ENCODE results near the gene POGK. TPM values are rescaled to one million over a fixed set of nuclear protein-coding genes. Genes with fewer than 3 reads are reported as not detected.
"Not testable (repeated sequence)": the region's sequence is repeated elsewhere in the genome, so short reads cannot be mapped to it uniquely, and the experiment has no call there.

The POGK gene
- total RNA-seq, 2 experiments from 2014 or later, result 66.9 to 68.1 TPM

GRCh38 chr1:166848193-166848592, 8.9 kb downstream of the POGK start:
- POLR2A ChIA-PET, result interaction anchor here (1.2 to 1.9 kb wide), 2 partner anchors 9 to 10 kb away, joined by 3 to 6 read pairs; partner anchors contain the start of gene POGK
- CTCF ChIA-PET, result no interaction called here

- ChIA-PET POLR2A (interaction anchor here (1.9 kb wide), 1 partner anchor 11 kb away, joined by 6 read pairs; no protein-coding TSS in a partner anchor), CTCF (no interaction called here)
These were observed 9.9 kb downstream of the POGK start for GRCh38 chr1:166849135-166849534.

- ChIA-PET CTCF (no interaction called here), POLR2A (no interaction called here)
These were observed 13.6 kb downstream of the POGK start for GRCh38 chr1:166852918-166853317.

GRCh38 chr1:166855558-166855957, 16.3 kb downstream of the POGK start:
- POLR2A ChIA-PET, result interaction anchor here (0.7 kb wide), 1 partner anchor 49 kb away, joined by 3 read pairs; no protein-coding TSS in a partner anchor
- CTCF ChIA-PET, result no interaction called here

GRCh38 chr1:166857995-166858394, 18.7 kb downstream of the POGK start:
- CTCF ChIA-PET, result interaction anchor here (1.5 to 2.2 kb wide), 2 partner anchors 11 to 18 kb away, joined by 5 to 8 read pairs; partner anchors contain the start of gene TADA1
- POLR2A ChIA-PET, result interaction anchor here (0.7 kb wide), 2 partner anchors 12 to 19 kb away, joined by 3 read pairs; partner anchors contain the start of gene POGK

GRCh38 chr1:166858726-166859419, 19.6 kb downstream of the POGK start:
- CTCF ChIA-PET, result interaction anchor here (1.5 to 2.2 kb wide), 3 partner anchors 10 to 17 kb away, joined by 5 to 8 read pairs (median 5); partner anchors contain the start of gene TADA1
- POLR2A ChIA-PET, result interaction anchor here (0.7 kb wide), 1 partner anchor 20 kb away, joined by 3 read pairs; the partner anchor contains the start of gene POGK

- CTCF ChIA-PET, result interaction anchor here (1.5 to 1.7 kb wide), 2 partner anchors 9 to 12 kb away, joined by 5 read pairs; no protein-coding TSS in a partner anchor
- POLR2A ChIA-PET, result no interaction called here
These were observed 20.3 kb downstream of the POGK start for GRCh38 chr1:166859597-166859996.

- POLR2A ChIA-PET, result no interaction called here
- CTCF ChIA-PET, result no interaction called here
These were observed 26.7 kb downstream of the POGK start for GRCh38 chr1:166865926-166866325.

- ChIA-PET CTCF (interaction anchor here (1.6 kb wide), 1 partner anchor 10 kb away, joined by 5 read pairs; no protein-coding TSS in a partner anchor), POLR2A (no interaction called here)
These were observed 29.4 kb downstream of the POGK start for GRCh38 chr1:166868639-166869038.

- ChIA-PET POLR2A (no interaction called here), CTCF (interaction anchor here (1.6 kb wide), 1 partner anchor 11 kb away, joined by 5 read pairs; no protein-coding TSS in a partner anchor)
These were observed 30.2 kb downstream of the POGK start for GRCh38 chr1:166869318-166870099.

GRCh38 chr1:166870584-166870983, 31.3 kb downstream of the POGK start:
- POLR2A ChIA-PET, result no interaction called here
- CTCF ChIA-PET, result interaction anchor here (2.0 kb wide), 1 partner anchor 11 kb away, joined by 5 read pairs; no protein-coding TSS in a partner anchor

GRCh38 chr1:166874464-166874863, 35.2 kb downstream of the POGK start:
- CTCF ChIA-PET, result no interaction called here
- POLR2A ChIA-PET, result no interaction called here

- ChIA-PET POLR2A (interaction anchor here (0.6 to 1.0 kb wide), 3 partner anchors 31 to 345 kb away, joined by 3 to 5 read pairs (median 3); partner anchors contain the start of genes POGK and POU2F1), CTCF (interaction anchor here (0.9 to 2.0 kb wide), 4 partner anchors 17 to 184 kb away, joined by 3 to 10 read pairs (median 6); partner anchors contain the start of gene POGK)
These were observed 36.0 kb downstream of the POGK start for GRCh38 chr1:166875302-166875733.

- ChIA-PET CTCF (interaction anchor here (0.9 to 2.0 kb wide), 5 partner anchors 18 to 184 kb away, joined by 3 to 10 read pairs (median 3); partner anchors contain the start of gene POGK), POLR2A (interaction anchor here (0.5 to 1.0 kb wide), 5 partner anchors 30 to 793 kb away, joined by 3 to 5 read pairs (median 3); partner anchors contain the start of genes POGK and POU2F1)
These were observed 36.7 kb downstream of the POGK start, which contains the start of gene TADA1 for GRCh38 chr1:166875734-166876539. Gene TADA1, minus strand, starts transcription at chr1:166876264. Its CDS starts 31 bp downstream, at chr1:166876233.

GRCh38 chr1:166876540-166876838, 37.2 kb downstream of the POGK start:
- POLR2A ChIA-PET, result interaction anchor here (0.5 to 0.9 kb wide), 3 partner anchors 29 to 792 kb away, joined by 3 read pairs; partner anchors contain the start of gene POGK
- CTCF ChIA-PET, result interaction anchor here (0.9 to 2.0 kb wide), 4 partner anchors 19 to 37 kb away, joined by 3 to 10 read pairs (median 6); partner anchors contain the start of gene POGK

GRCh38 chr1:166878173-166878917, 39.1 kb downstream of the POGK start:
- POLR2A ChIA-PET, result not testable (repeated sequence)

GRCh38 chr1:166882893-166883292, 43.6 kb downstream of the POGK start:
- POLR2A ChIA-PET, result no interaction called here
- CTCF ChIA-PET, result interaction anchor here (1.4 kb wide), 1 partner anchor 27 kb away, joined by 6 read pairs; no protein-coding TSS in a partner anchor

More at GRCh38 chr1:166878173-166878917, 39.1 kb downstream of the POGK start:
- CTCF ChIA-PET, result not testable (repeated sequence)

Measured in activated CD8-positive, alpha-beta memory T cell treated with anti-CD3 and anti-CD28 coated beads for 36 hours (primary cell).